Urothelium cell line (cell line): ENCODE results near the gene GIGYF1.

Experiments
- DNase-seq: peaks from one replicate; pipeline ENCODE4 v3.0.0; 2011; ENCODE audit warnings: low spot score, mixed read lengths
- FAIRE-seq: peaks from 2 replicates; lab custom pipeline; 2011; peaks lifted over from hg19 to GRCh38; lab: Jason Lieb, UNC

GIGYF1 gene

GRCh38 chr7:100685631-100686145 is 8.4 kb downstream of the GIGYF1 start:
- DNase-seq (no peak), FAIRE-seq (no peak)

- FAIRE-seq (no peak), DNase-seq (no peak)
These were observed 8.9 kb downstream of the GIGYF1 start for GRCh38 chr7:100685049-100685605.

GRCh38 chr7:100684534-100685042 is 9.5 kb downstream of the GIGYF1 start:
- DNase-seq, result no peak
- no peak for FAIRE-seq

DNA sequence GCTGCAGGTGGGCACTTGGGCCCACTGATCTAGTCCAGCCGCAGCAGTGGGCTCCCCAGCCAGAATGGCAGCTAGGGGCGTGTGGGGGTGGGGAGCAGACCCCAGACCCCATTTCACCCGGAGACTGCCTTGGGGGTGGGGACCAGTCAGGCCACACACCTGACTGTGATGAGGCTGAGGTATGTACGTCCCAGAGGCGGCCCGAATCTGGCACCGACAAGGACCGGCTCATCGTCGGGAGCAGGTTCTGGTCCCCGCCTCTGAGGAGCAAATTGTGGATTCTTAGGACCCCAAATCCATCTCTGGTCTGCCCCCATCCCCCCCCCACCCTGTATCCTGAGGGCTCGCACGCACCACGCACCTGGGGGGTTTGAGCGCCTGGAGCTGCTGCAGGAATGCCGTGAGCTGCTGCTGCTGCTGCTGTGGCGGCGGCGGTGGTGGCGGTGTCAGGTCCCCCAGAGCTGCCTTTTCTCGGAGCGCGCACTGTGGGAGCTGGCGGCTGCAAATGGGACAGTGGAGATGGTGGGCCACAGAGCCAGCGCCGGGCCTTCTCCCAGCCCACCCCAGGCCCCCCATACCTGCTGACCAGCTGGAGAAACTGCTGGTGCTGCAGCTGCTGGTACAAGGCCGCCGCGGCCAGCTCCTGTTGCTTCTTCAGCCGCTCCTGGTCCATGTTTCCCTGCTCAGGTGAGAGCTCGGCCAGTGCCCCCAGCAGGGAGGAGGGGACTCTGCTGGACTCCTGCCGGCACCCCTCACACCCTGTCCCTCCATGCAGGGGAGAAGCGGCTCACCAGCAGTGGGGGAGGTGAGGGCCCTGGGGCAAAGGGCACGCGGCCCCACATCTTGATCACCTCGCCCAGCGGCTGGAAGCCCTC is 10.2 kb downstream of the GIGYF1 start:
- FAIRE-seq, result no peak
- no peak for DNase-seq

- FAIRE-seq (no peak), DNase-seq (no peak)
These were observed 10.9 kb downstream of the GIGYF1 start for GRCh38 chr7:100682991-100683658.

DNA sequence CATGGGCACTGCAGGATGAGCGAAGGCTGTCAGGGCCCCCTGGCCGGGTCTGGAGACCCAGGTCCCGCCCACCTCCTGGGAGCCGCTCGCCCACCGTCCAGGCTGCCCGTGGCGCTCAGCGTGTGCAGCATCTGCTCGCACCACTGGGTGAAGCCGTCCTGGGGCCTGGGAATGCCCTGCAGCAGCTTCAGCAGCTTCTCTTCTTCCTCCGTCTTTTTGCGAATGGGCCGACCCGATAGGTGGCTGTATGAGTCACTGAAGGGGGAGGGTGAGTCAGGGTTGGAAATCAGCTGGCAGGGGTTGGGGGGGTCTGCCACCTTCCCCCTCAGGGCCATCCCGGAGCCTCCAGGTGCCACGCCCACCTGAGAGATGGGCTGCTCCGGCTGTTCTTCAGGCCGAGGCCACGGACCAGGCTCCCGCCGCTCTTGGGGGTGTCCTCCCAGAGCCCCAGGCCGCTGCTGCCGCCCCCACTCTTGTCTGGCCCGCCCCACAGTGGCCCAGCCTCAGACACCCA is 11.8 kb downstream of the GIGYF1 start:
- DNase-seq (no peak), FAIRE-seq (no peak)

- DNase-seq (no peak), FAIRE-seq (no peak)
These were observed 12.4 kb downstream of the GIGYF1 start for GRCh38 chr7:100681491-100682227.

DNA sequence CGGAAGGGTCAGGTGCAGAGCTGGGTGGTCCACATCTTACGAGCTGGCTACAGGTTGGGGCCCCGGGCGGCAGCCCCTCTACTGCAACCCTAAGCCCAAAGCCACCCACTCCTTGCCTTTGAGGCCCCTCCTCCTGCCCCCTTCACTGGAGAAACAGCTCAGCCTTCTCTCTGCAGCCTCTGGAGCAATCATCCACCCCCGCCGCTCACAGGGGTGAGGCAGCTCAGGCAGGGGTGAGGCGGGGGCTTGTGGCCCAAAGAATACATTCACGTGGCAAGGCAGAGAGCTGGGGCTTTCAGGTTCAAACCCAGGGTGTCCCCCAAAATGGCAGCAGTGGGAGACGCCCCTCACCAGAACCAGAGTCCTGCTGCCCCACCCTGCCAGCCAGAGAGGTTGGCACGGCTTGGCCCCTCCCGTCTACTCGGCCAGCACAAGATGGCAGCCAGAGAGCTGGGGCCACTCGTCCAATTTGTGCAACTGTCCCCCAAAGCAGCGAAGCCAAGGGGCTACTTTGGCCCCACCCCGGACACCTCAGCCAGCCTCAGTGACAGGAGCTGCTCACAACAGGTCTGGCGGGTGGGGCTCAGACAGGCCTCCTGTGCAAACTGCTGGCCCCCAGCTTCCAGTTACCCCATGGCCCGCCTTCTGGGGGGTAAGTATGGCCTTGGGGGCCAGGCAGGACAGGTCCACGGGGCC is 13.3 kb downstream of the GIGYF1 start:
- DNase-seq, result no peak
- peak; percentile 40 for FAIRE-seq

- no peak for DNase-seq
- FAIRE-seq, result peak; percentile 42
These were observed 14.0 kb downstream of the GIGYF1 start for GRCh38 chr7:100679927-100680575.

- DNase-seq (no peak), FAIRE-seq (no peak)
These were observed 14.7 kb downstream of the GIGYF1 start for GRCh38 chr7:100679129-100679926.

GRCh38 chr7:100678291-100678984 is 15.6 kb downstream of the GIGYF1 start:
- no peak for DNase-seq
- FAIRE-seq, result peak; percentile 61

DNA sequence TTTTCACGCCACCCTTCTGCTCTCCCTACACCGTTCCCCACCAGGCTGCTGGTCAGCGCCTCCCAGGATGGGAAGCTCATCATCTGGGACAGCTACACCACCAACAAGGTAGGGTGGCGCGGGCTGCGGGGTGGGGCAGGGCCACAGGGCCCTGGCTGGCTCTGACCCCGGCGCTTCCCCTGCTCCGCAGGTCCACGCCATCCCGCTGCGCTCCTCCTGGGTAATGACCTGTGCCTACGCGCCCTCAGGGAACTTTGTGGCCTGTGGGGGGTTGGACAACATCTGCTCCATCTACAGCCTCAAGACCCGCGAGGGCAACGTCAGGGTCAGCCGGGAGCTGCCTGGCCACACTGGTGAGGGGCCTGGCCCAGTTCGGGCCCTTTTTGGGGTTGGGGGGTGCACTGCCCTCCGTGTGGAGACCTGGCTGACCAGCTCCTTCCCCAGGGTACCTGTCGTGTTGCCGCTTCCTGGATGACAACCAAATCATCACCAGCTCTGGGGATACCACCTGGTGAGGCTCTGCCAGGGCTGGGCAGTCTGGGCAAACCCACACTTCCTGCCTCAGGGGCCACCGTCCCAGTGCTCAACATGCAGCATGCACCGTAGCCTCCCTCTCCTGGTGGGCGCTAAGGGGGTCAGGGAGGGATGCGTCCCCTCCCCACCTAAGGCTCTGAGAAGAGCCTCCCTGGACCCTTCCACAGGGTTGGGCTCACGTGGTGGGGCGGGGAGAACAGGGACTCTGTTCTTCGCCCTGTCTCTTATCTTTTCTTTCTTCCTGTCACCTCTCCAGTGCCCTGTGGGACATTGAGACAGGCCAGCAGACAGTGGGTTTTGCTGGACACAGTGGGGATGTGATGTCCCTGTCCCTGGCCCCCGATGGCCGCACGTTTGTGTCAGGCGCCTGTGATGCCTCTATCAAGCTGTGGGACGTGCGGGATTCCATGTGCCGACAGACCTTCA is 16.5 kb downstream of the GIGYF1 start:
- DNase-seq (no peak), FAIRE-seq (no peak)

GRCh38 chr7:100676501-100677306 is 17.3 kb downstream of the GIGYF1 start:
- DNase-seq (no peak), FAIRE-seq (peak; percentile 84)

GRCh38 chr7:100675581-100676350 is 18.3 kb downstream of the GIGYF1 start:
- FAIRE-seq, result peak; percentile 74
- DNase-seq, result peak; percentile 82

GRCh38 chr7:100675105-100675451 is 19.0 kb downstream of the GIGYF1 start:
- DNase-seq, result no peak
- FAIRE-seq, result no peak
